Caki2 (cell line): ENCODE measurements around the gene CFAP157. TPM values are rescaled to one million over a fixed set of nuclear protein-coding genes. Genes with fewer than 3 reads are reported as not detected.

Experiments used
- DNase-seq: peaks from one replicate; pipeline ENCODE4 v3.0.0-alpha.2; 2015; ENCODE audit warnings: low read depth
- in situ Hi-C: cut with HindIII; loops from 2 replicates; pipeline ENCODE4 v1.10.0; 2016; ENCODE audit warnings: low sequenced_read_pairs, low pct_unique_long_range_greater_than_20kb, mixed read lengths
- total RNA-seq: library from RNA; depleted of rRNA; stranded (reverse); fragments of >200 nt; shearing (Covaris generic); gene quantifications from 2 replicates; pipeline ENCODE4 v1.2.3, GENCODE V29; 2014; ENCODE audit warnings: low replicate concordance; rRNA removed

CFAP157 gene
- not detected in 2 replicates for total RNA-seq

- no peak for DNase-seq
- in situ Hi-C loops = no loop called here
Observed at GRCh38 chr9:127706836-127707241, at the start of gene CFAP157. Gene CFAP157 (plus strand): TSS chr9:127706988. CDS start chr9:127707032, 44 bp downstream.

GRCh38 chr9:127658428-127658827 lies 48.4 kb upstream of the CFAP157 start:
- DNase-seq = no peak
- in situ Hi-C loops = no loop called here

GRCh38 chr9:127660886-127661741 lies 45.7 kb upstream of the CFAP157 start:
- in situ Hi-C loops = no loop called here

GRCh38 chr9:127662617-127663016 lies 44.2 kb upstream of the CFAP157 start:
- in situ Hi-C loops = no loop called here
- no peak for DNase-seq

More at GRCh38 chr9:127660886-127661741, 45.7 kb upstream of the CFAP157 start:
- DNase-seq = no peak

GRCh38 chr9:127664324-127664677 lies 42.5 kb upstream of the CFAP157 start:
- DNase-seq = no peak
- in situ Hi-C loops = no loop called here

GRCh38 chr9:127664678-127665507 lies 41.9 kb upstream of the CFAP157 start:
- no peak for DNase-seq
- in situ Hi-C loops = no loop called here

- in situ Hi-C loops = no loop called here
- no peak for DNase-seq
Observed at GRCh38 chr9:127667127-127667844, 39.5 kb upstream of the CFAP157 start.

GRCh38 chr9:127667906-127668305 lies 38.9 kb upstream of the CFAP157 start:
- no peak for DNase-seq
- in situ Hi-C loops = no loop called here

- no peak for DNase-seq
- in situ Hi-C loops = no loop called here
Observed at GRCh38 chr9:127673234-127673633, 33.6 kb upstream of the CFAP157 start.

- no peak for DNase-seq
- in situ Hi-C loops = no loop called here
Observed at GRCh38 chr9:127676638-127677037, 30.1 kb upstream of the CFAP157 start.

- DNase-seq = no peak
- in situ Hi-C loops = no loop called here
Observed at GRCh38 chr9:127679506-127679905, 27.3 kb upstream of the CFAP157 start.

GRCh38 chr9:127680226-127680625 lies 26.6 kb upstream of the CFAP157 start:
- in situ Hi-C loops = no loop called here
- DNase-seq = no peak

GRCh38 chr9:127680846-127681245 lies 25.9 kb upstream of the CFAP157 start:
- no peak for DNase-seq
- in situ Hi-C loops = no loop called here

- DNase-seq = no peak
- in situ Hi-C loops = no loop called here
Observed at GRCh38 chr9:127682351-127683136, 24.2 kb upstream of the CFAP157 start.

- in situ Hi-C loops = no loop called here
- no peak for DNase-seq
Observed at GRCh38 chr9:127683723-127684122, 23.1 kb upstream of the CFAP157 start.

GRCh38 chr9:127684576-127684975 lies 22.2 kb upstream of the CFAP157 start:
- in situ Hi-C loops = no loop called here
- DNase-seq = no peak

- no peak for DNase-seq
- in situ Hi-C loops = no loop called here
Observed at GRCh38 chr9:127686461-127687393, 20.1 kb upstream of the CFAP157 start.
